GM12872 (cell line): ENCODE data around the gene SLC13A3.

Experiments used
- TF ChIP-seq, protein P1 (sequence below): IDR thresholded peaks from 3 replicates; pipeline ENCODE4 v1.5.1; 2011; ENCODE audit warnings: low read depth, mild to moderate bottlenecking, low read length, moderate library complexity; ENCODE audit not compliant: insufficient read depth

Gene SLC13A3

DNA sequence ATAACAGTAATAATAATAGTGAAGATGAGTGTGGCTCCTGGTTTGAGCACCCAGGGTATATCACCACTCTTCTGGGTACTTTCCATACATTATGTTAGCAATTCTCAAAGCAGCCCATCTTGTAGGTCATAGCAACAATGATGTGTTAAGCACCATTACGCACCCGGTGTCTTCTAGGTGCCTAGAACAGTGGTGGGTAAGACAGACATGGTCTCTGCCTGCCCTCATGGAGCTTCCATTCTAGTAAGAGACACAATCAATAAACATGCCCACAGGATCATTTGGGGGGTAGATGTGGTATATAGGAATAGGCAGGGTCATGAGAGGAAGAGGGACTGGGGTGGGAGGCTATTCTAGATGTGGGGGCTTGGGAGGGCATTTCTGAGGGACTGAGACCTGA, 79.8 kb downstream of the SLC13A3 start:
- TF ChIP-seq, protein P1, sequence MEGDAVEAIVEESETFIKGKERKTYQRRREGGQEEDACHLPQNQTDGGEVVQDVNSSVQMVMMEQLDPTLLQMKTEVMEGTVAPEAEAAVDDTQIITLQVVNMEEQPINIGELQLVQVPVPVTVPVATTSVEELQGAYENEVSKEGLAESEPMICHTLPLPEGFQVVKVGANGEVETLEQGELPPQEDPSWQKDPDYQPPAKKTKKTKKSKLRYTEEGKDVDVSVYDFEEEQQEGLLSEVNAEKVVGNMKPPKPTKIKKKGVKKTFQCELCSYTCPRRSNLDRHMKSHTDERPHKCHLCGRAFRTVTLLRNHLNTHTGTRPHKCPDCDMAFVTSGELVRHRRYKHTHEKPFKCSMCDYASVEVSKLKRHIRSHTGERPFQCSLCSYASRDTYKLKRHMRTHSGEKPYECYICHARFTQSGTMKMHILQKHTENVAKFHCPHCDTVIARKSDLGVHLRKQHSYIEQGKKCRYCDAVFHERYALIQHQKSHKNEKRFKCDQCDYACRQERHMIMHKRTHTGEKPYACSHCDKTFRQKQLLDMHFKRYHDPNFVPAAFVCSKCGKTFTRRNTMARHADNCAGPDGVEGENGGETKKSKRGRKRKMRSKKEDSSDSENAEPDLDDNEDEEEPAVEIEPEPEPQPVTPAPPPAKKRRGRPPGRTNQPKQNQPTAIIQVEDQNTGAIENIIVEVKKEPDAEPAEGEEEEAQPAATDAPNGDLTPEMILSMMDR: no peak

DNA sequence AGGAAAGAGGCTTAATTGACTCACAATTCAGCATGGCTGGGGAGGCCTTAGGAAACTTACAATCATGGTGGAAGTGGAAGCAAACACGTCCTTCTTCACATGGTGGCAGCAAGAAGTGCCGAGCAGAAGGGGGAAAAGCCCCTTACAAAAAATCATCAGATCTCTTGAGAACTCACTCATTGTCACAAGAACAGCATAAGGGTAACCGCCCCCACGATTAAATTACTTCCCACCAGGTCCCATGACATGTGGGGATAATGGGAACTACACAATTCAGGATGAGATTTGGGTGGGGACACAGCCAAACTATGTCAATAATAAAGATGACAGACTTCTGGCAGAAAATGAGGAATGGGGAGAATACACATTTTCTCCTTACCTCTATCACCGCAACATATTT, 80.3 kb downstream of the SLC13A3 start:
- TF ChIP-seq, protein P1: no peak

DNA sequence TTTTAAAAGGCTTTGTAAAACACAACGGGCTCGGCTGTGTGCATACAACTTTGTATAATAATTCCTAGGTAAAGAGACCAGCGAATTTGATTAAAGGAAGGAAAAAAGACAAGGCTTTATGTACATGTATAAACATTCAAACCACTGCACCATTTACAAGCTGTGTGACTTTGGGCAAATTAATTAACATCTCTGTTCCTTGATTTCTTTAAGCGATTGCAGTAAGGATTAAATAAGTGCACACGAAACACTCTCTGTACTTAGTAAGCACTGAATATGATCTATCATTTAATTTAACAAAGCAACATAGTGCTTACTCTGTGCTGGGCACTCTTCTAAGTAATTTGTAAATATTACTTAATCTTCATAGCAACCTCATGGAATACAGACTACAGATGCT, 81.3 kb downstream of the SLC13A3 start:
- TF ChIP-seq, protein P1: no peak

DNA sequence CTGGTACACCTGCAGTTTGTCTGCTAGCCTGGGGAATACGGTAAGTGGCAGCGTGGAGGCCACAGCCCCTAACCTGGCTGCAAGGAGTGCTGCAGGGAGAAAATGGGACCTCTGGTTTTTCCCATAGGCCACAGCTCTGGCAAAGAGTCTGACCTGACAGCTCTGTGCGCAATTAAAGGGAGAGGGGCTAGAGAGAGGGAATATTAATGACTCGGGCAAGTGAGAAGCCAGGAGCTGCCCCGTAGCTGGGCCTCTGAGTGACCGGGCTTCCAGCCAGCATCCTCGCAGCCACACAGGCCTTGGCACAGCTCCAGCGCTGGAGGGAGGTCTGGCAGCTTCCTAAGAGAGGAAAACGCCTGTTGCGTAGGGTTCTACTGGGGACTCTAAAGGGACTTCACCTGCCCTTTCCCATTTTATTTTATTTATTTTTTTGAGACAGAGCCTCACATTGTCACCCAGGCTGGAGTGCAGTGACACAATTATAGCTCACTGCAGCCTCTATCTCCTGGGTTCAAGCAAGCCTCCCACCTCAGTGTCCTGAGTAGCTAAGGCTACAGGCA, 82.6 kb downstream of the SLC13A3 start:
- TF ChIP-seq, protein P1: no peak

DNA sequence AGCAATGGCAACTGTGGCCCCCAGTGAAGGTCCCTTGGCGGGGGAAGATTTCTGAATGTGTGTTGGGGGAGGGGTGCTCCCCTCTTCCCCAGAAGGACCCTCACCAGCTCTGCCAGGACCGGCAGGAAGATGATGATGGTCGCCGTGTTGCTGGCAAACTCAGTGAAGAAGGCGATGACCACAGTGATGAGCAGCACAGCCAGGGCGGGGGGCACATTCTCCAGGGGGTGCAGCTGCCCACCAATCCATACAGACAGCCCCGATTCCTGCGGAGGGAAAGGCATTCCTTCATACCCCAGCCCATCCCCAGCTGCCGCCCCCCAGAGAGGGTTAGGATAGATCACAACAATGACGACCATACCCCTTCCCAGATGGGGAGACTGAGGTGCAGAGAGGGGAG, 85.1 kb downstream of the SLC13A3 start:
- TF ChIP-seq, protein P1: no peak

DNA sequence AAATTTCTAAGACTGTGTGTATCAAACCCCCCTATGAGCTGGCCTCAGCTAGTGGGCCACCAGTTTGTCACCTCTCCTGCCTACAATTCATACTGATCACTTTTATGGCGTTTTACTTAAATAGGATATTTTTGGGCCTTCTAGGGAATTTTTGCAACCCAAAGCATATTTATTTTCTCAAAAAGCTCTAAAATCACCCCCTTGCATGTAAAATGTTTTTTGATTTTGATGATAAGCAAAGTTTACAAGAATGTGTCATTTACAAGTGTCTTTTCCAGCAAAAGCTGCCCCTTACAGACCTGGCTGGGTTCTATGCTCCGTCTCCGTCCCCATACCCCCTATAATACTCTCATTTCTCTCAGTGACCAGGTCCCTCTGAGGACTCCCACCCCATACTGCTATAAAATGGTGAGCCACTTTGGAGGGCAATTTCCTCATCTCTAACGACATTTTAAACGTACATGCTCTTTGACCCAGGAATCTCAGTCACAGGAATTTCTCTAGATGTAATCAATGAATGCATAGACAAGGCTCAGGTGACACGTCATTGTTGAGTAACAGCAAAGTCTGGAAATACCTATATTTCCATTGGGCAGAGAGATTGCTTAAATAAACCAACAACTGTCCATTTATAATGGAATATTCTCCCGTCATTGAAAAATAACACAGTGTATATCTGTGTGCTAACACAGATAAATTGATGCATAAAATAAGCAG, 86.9 kb downstream of the SLC13A3 start:
- TF ChIP-seq, protein P1: no peak

DNA sequence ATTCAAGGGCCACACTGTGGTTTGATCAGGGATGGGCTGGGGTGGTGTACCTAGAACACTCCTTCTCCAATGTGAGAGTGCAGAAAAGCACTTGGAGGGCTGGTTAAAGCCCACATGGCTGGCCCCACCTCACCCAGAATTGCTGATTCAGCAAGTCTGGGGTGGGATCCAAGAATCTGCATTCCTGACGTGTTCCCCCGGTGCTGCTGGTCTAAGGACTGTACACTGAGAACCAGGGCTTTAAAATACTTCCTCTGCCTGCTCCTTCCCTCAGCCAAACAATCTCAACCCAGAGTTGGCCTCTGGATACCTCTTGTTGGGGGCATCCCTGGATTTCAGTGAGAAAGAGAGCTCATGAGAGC, 87.4 kb downstream of the SLC13A3 start:
- TF ChIP-seq, protein P1: no peak
